ENCODE measurements around the gene PLAAT3.

The PLAAT3 gene

GRCh38 chr11:63613517-63614135, 607 bp downstream of the PLAAT3 start:
- Histone ChIP-seq H3K27ac (no peak overlapping the region), H3K9ac (ENCODE audit: insufficient read length) (no peak overlapping the region), H3K36me3 (ENCODE audit: insufficient read depth, low read length) (no peaks in the 10 kb centered on the region), H3K9me3 (ENCODE audit: low read depth, low read length) (no peaks in the 10 kb centered on the region), H3K4me3 (no peak overlapping the region)
- DNase-seq (ENCODE audit: low read depth, low spot score), result no peak
- TF ChIP-seq FOXP2 (optimal IDR thresholded peaks at IDR 0.05; ENCODE audit: control extremely low read depth, extremely low read length, insufficient read depth) (no peak), EZH2 (IDR thresholded peaks at IDR 0.05) (no peak), POLR2AphosphoS5 (IDR thresholded peaks at IDR 0.05; ENCODE audit: borderline replicate concordance, low read depth, low read length) (no peak)

GRCh38 chr11:63612181-63612580, 2.1 kb downstream of the PLAAT3 start:
- H3K4me3 ChIP-seq, result no peak overlapping the region
- H3K27ac ChIP-seq, result peak overlapping the region; percentile 60; the same call in 1 of the 2 replicates

GRCh38 chr11:63611395-63611747, 2.9 kb downstream of the PLAAT3 start:
- Histone ChIP-seq H3K36me3 (ENCODE audit: insufficient read depth, low read length) (no peaks in the 10 kb centered on the region), H3K4me3 (peak overlapping the region; percentile 53), H3K27ac (peak overlapping the region; percentile 56), H3K9ac (ENCODE audit: insufficient read length) (no peak overlapping the region), H3K9me3 (ENCODE audit: low read depth, low read length) (no peaks in the 10 kb centered on the region)
- no peak for DNase-seq (ENCODE audit: low read depth, low spot score)
- TF ChIP-seq EZH2 (IDR thresholded peaks at IDR 0.05), result no peak
- TF ChIP-seq POLR2AphosphoS5 (IDR thresholded peaks at IDR 0.05; ENCODE audit: borderline replicate concordance, low read depth, low read length), result no peak
- TF ChIP-seq FOXP2 (optimal IDR thresholded peaks at IDR 0.05; ENCODE audit: control extremely low read depth, extremely low read length, insufficient read depth), result no peak

More at GRCh38 chr11:63612181-63612580, 2.1 kb downstream of the PLAAT3 start:
- Histone ChIP-seq H3K36me3 (ENCODE audit: insufficient read depth, low read length) (no peaks in the 10 kb centered on the region), H3K9ac (ENCODE audit: insufficient read length) (no peak overlapping the region), H3K9me3 (ENCODE audit: low read depth, low read length) (no peaks in the 10 kb centered on the region)
- TF ChIP-seq POLR2AphosphoS5 (IDR thresholded peaks at IDR 0.05; ENCODE audit: borderline replicate concordance, low read depth, low read length), result no peak
- TF ChIP-seq EZH2 (IDR thresholded peaks at IDR 0.05), result no peak
- no peak for TF ChIP-seq FOXP2 (optimal IDR thresholded peaks at IDR 0.05; ENCODE audit: control extremely low read depth, extremely low read length, insufficient read depth)
- DNase-seq (ENCODE audit: low read depth, low spot score), result no peak

- H3K36me3 ChIP-seq (ENCODE audit: insufficient read depth, low read length), result no peaks in the 10 kb centered on the region
- peak overlapping the region; percentile 56 for H3K27ac ChIP-seq
- TF ChIP-seq POLR2AphosphoS5 (IDR thresholded peaks at IDR 0.05; ENCODE audit: borderline replicate concordance, low read depth, low read length), result no peak
- TF ChIP-seq FOXP2 (optimal IDR thresholded peaks at IDR 0.05; ENCODE audit: control extremely low read depth, extremely low read length, insufficient read depth), result no peak
- TF ChIP-seq EZH2 (IDR thresholded peaks at IDR 0.05), result no peak
- no peaks in the 10 kb centered on the region for H3K9me3 ChIP-seq (ENCODE audit: low read depth, low read length)
- DNase-seq (ENCODE audit: low read depth, low spot score), result peak; percentile 6
- no peak overlapping the region for H3K9ac ChIP-seq (ENCODE audit: insufficient read length)
- peak overlapping the region; percentile 53 for H3K4me3 ChIP-seq
Measured at GRCh38 chr11:63610604-63611394, 3.4 kb downstream of the PLAAT3 start.

GRCh38 chr11:63609971-63610580, 4.2 kb downstream of the PLAAT3 start:
- H3K9ac ChIP-seq (ENCODE audit: insufficient read length), result no peak overlapping the region
- H3K9me3 ChIP-seq (ENCODE audit: low read depth, low read length), result no peaks in the 10 kb centered on the region
- no peaks in the 10 kb centered on the region for H3K36me3 ChIP-seq (ENCODE audit: insufficient read depth, low read length)
- H3K27ac ChIP-seq, result no peak overlapping the region
- TF ChIP-seq FOXP2 (optimal IDR thresholded peaks at IDR 0.05; ENCODE audit: control extremely low read depth, extremely low read length, insufficient read depth) (no peak), POLR2AphosphoS5 (IDR thresholded peaks at IDR 0.05; ENCODE audit: borderline replicate concordance, low read depth, low read length) (no peak), EZH2 (IDR thresholded peaks at IDR 0.05) (no peak)
- H3K4me3 ChIP-seq, result peak overlapping the region; percentile 53
- no peak for DNase-seq (ENCODE audit: low read depth, low spot score)

- Histone ChIP-seq H3K9ac (ENCODE audit: insufficient read length) (no peak overlapping the region), H3K36me3 (ENCODE audit: insufficient read depth, low read length) (no peaks in the 10 kb centered on the region), H3K27ac (no peak overlapping the region), H3K9me3 (ENCODE audit: low read depth, low read length) (no peaks in the 10 kb centered on the region), H3K4me3 (no peak overlapping the region)
- DNase-seq (ENCODE audit: low read depth, low spot score), result no peak
- no peak for TF ChIP-seq EZH2 (IDR thresholded peaks at IDR 0.05)
- TF ChIP-seq FOXP2 (optimal IDR thresholded peaks at IDR 0.05; ENCODE audit: control extremely low read depth, extremely low read length, insufficient read depth), result no peak
- TF ChIP-seq POLR2AphosphoS5 (IDR thresholded peaks at IDR 0.05; ENCODE audit: borderline replicate concordance, low read depth, low read length), result no peak
Measured at GRCh38 chr11:63609536-63609935, 4.7 kb downstream of the PLAAT3 start.

- TF ChIP-seq EZH2 (IDR thresholded peaks at IDR 0.05) (no peak), POLR2AphosphoS5 (IDR thresholded peaks at IDR 0.05; ENCODE audit: borderline replicate concordance, low read depth, low read length) (no peak), FOXP2 (optimal IDR thresholded peaks at IDR 0.05; ENCODE audit: control extremely low read depth, extremely low read length, insufficient read depth) (no peak)
- Histone ChIP-seq H3K27ac (no peak overlapping the region), H3K9me3 (ENCODE audit: low read depth, low read length) (no peaks in the 10 kb centered on the region), H3K36me3 (ENCODE audit: insufficient read depth, low read length) (no peaks in the 10 kb centered on the region), H3K9ac (ENCODE audit: insufficient read length) (no peak overlapping the region), H3K4me3 (no peak overlapping the region)
- DNase-seq (ENCODE audit: low read depth, low spot score), result no peak
Measured at GRCh38 chr11:63608353-63609345, 5.6 kb downstream of the PLAAT3 start.
